Naive thymus-derived CD4-positive, alpha-beta T cell (primary cell): Measurements from ENCODE around the gene RBPJ. TPM values are rescaled to one million over a fixed set of nuclear protein-coding genes. Genes with fewer than 3 reads are reported as not detected.
A peak's percentile ranks its signal among the peaks of the same experiment; 100 is the strongest.
"Not testable (repeated sequence)": the region's sequence is repeated elsewhere in the genome, so short reads cannot be mapped to it uniquely, and the experiment has no call there.

Experiments
- ATAC-seq: fragments of 150-1000 bp; cut with Tn5 transposase; 2 replicates; pipeline ENCODE4 v1.10.0; 2021; ENCODE audit warnings: mild to moderate bottlenecking, moderate library complexity
- CTCF ChIA-PET: fragments of 350-600 bp; sonication (Branson Sonifier 250); formaldehyde crosslinking; loops from one replicate; lab custom pipeline; 2021; ENCODE audit warnings: antibody characterized with exemption; lab: Charles Lee
- POLR2A ChIA-PET: fragments of 350-600 bp; sonication (Branson Sonifier 250); formaldehyde crosslinking; loops from one replicate; lab custom pipeline; 2021; ENCODE audit warnings: antibody characterized with exemption, inconsistent platforms; lab: Charles Lee
- DNase-seq, 9 donors: peaks; one replicate each; pipeline versions ENCODE4 v3.0.0 to v3.0.0-alpha.2; 2020 to 2022; ENCODE audit warnings: mixed read lengths in 1 of 9
- H3K27ac ChIP-seq: one replicate; pipeline ENCODE4 v1.7.0; 2013; ENCODE audit warnings: mild to moderate bottlenecking, low read depth, low read length, moderate library complexity
- H3K27me3 ChIP-seq, 2 donors: one replicate each; pipeline ENCODE4 v1.7.0; 2013; ENCODE audit warnings: low read length in 2 of 2, mild to moderate bottlenecking in 2 of 2, moderate library complexity in 2 of 2; ENCODE audit not compliant: control insufficient read depth in 2 of 2, insufficient read depth in 2 of 2
- H3K36me3 ChIP-seq, 3 experiments: 1 replicate in 2 of 3; 2 replicates in 1 of 3; pipeline ENCODE4 v1.7.0; 2013; ENCODE audit warnings: low read length in 3 of 3, mild to moderate bottlenecking in 3 of 3, moderate library complexity in 1 of 3; ENCODE audit not compliant: insufficient read depth in 3 of 3, control insufficient read depth in 2 of 3
- H3K4me1 ChIP-seq, 2 donors: one replicate each; pipeline ENCODE4 v1.7.0; 2013; ENCODE audit warnings: low read length in 2 of 2, mild to moderate bottlenecking in 2 of 2, moderate library complexity in 1 of 2; ENCODE audit not compliant: control insufficient read depth in 2 of 2, insufficient read depth in 2 of 2
- H3K4me3 ChIP-seq: 2 replicates; pipeline ENCODE4 v1.7.0; 2013; ENCODE audit warnings: mild to moderate bottlenecking, low read length
- H3K9me3 ChIP-seq, 3 experiments: 1 replicate in 2 of 3; 2 replicates in 1 of 3; pipeline ENCODE4 v1.7.0; 2013; ENCODE audit warnings: low read length in 3 of 3; ENCODE audit not compliant: control insufficient read depth in 2 of 3
- H3K27ac Mint-ChIP-seq, 9 donors: one replicate each; pipeline ENCODE4 v1.8.0; 2020 to 2022; ENCODE audit warnings: mixed read lengths in 9 of 9, mild to moderate bottlenecking in 8 of 9, moderate library complexity in 5 of 9, inconsistent platforms in 2 of 9
- H3K27me3 Mint-ChIP-seq, 5 donors: one replicate each; pipeline ENCODE4 v1.8.0; 2021 to 2022; ENCODE audit warnings: mixed read lengths in 5 of 5, mild to moderate bottlenecking in 1 of 5
- H3K36me3 Mint-ChIP-seq, 5 donors: one replicate each; pipeline ENCODE4 v1.8.0; 2020 to 2022; ENCODE audit warnings: mixed read lengths in 5 of 5, mild to moderate bottlenecking in 3 of 5, inconsistent platforms in 1 of 5
- H3K4me1 Mint-ChIP-seq, 7 donors: one replicate each; pipeline ENCODE4 v1.8.0; 2020 to 2022; ENCODE audit warnings: mixed read lengths in 7 of 7, mild to moderate bottlenecking in 3 of 7, inconsistent platforms in 1 of 7
- H3K4me3 Mint-ChIP-seq, 10 donors: one replicate each; pipeline ENCODE4 v1.8.0; 2020 to 2022; ENCODE audit warnings: mild to moderate bottlenecking in 10 of 10, mixed read lengths in 10 of 10, moderate library complexity in 6 of 10, inconsistent platforms in 2 of 10
- H3K9me3 Mint-ChIP-seq, 11 donors: one replicate each; pipeline ENCODE4 v1.8.0; 2020 to 2022; ENCODE audit warnings: mixed read lengths in 11 of 11, mild to moderate bottlenecking in 4 of 11, inconsistent platforms in 1 of 11, moderate library complexity in 1 of 11
- intact Hi-C, 2 donors: fragments of 100-400 bp; cut with micrococcal nuclease; formaldehyde crosslinking; loops; one replicate each; pipeline ENCODE4 v1.15.1; 2023
- polyA plus RNA-seq, 2 donors: library from polyadenylated mRNA; unstranded; fragments of 300-500 nt; fragmentation: Illumina TruSeq; gene quantifications; one replicate each; pipeline ENCODE4 v1.2.3, GENCODE V29; 2021
- total RNA-seq, 6 experiments: library from RNA in 5 of 6; stranded (reverse) in 5 of 6; gene quantifications; 1 replicate in 5 of 6; 2 replicates in 1 of 6; pipeline ENCODE4 v1.2.3 and lab custom pipeline; 2021 to 2026

The RBPJ gene
- total and polyA plus RNA-seq, 7 experiments from 2014 or later = 48.1 to 144 (median 68.5) TPM

DNA sequence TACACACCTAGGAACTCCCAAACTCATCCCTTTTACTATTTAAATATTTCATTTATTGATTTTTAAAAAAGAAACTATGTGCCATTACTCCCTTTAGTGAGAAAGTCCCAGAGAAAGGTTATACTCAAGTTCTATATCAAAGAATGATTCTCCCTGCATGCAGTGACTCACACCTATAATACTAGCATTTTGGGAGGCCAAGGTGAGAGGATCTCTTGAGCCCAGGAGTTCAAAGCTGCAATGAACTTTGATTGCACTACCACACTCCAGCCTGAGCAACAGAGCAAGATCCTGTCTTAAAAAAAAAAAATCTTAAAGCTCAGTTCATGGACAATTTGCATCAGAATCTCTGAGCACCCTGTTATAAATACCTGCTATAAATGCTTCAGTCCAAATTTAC, 9.2 kb upstream of the RBPJ start:
- Mint-ChIP-seq H3K4me1 (peaks cover 0 to 31% (median 0%) of the 10 kb centered on the region in 7 donors), H3K4me3 (no peak overlapping the region), H3K27ac (no peak overlapping the region), H3K36me3 (peaks cover 0 to 24% (median 3%) of the 10 kb centered on the region in 5 donors), H3K27me3 (no peaks in the 10 kb centered on the region), H3K9me3 (peaks cover 4 to 20% (median 13%) of the 10 kb centered on the region in 11 donors)
- DNase-seq (no peak), ATAC-seq (no peak)
- Histone ChIP-seq H3K27me3 (no peaks in the 10 kb centered on the region), H3K4me1 (peaks cover 0 to 14% of the 10 kb centered on the region in 2 donors), H3K36me3 (no peaks in the 10 kb centered on the region), H3K27ac (no peak overlapping the region), H3K4me3 (no peak overlapping the region), H3K9me3 (no peaks in the 10 kb centered on the region)
- ChIA-PET POLR2A (no interaction called here), CTCF (no interaction called here)
- intact Hi-C loops = no loop called here

DNA sequence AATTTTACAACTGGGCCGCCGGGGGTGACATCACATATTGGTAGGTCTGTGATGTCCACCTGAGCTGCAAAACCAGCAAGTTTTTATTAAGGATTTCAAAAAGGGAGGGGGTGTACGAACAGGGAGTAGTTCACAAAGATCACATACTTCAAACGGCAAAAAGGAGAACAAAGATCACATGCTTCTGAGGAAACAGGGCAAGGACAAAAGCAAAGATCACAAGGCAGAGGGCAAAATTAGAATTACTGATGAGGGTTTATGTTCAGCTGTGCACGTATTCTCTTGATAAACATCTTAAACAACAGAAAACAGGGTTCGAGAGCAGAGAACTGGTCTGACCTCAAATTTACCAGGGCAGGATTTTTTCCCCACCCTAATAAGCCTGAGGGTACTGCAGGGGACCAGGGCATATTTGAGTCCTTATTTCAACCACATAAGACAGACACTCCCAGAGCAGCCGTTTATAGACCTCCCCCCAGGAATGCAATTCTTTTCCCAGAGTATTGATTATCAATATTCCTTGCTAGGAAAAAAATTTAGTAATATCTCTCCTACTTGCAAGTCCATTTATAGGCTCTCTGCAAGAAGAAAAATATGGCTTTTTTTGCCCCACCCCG, 5.4 kb upstream of the RBPJ start:
- H3K27me3 ChIP-seq, H3K4me3 ChIP-seq, POLR2A ChIA-PET, CTCF ChIA-PET, H3K9me3 ChIP-seq, H3K4me3 Mint-ChIP-seq, H3K27me3 Mint-ChIP-seq, H3K36me3 ChIP-seq, H3K27ac ChIP-seq, ATAC-seq: not testable (repeated sequence)
- H3K9me3 Mint-ChIP-seq = peaks cover 4 to 25% (median 18%) of the 10 kb centered on the region in 11 donors
- H3K36me3 Mint-ChIP-seq = peaks cover 0 to 38% (median 3%) of the 10 kb centered on the region in 5 donors
- H3K27ac Mint-ChIP-seq = peak overlapping the region in 2 of 9 donors; percentile 6 to 28
- intact Hi-C loops = loop anchor here in 1 of 2 donors (5.0 kb wide), 2 partner anchors 58 to 1083 kb away; partner anchors contain the start of gene PI4K2B
- H3K4me1 Mint-ChIP-seq = peaks cover 4 to 39% (median 12%) of the 10 kb centered on the region in 7 donors
- peak in 3 of 9 donors; percentile 10 to 17 (median 15) for DNase-seq
- peaks cover 0 to 11% of the 10 kb centered on the region in 2 donors for H3K4me1 ChIP-seq

DNA sequence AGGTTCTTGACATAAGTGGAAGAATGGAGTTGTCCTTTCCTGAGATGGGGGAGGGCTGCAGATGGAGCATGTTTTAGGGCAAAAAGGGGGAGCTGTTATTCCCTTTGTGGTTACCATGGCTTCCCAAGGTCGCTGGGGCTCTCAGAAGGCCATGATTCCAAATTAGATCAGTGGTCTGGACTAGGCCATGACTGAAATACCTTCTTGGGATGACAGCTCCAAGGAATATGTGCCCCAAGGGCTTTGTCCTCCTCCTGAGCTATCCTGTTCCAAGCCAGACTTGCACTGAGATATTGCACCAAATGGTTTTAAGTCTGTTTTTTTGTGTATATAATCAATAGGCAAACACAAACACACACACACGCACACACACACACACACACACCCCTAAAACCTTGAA, 3.0 kb upstream of the RBPJ start:
- peaks cover 10 to 17% of the 10 kb centered on the region in 2 donors for H3K4me1 ChIP-seq
- H3K27me3 Mint-ChIP-seq = no peaks in the 10 kb centered on the region
- intact Hi-C loops = loop anchor here (2.0 to 5.0 kb wide), 4 partner anchors 60 to 1157 kb away; partner anchors contain the start of genes SEPSECS (in 2 of the 2), PI4K2B (in 1 of the 2) and SEL1L3 (in 1 of the 2)
- H3K4me1 Mint-ChIP-seq = peaks cover 18 to 33% (median 23%) of the 10 kb centered on the region in 7 donors
- H3K27ac ChIP-seq = no peak overlapping the region
- H3K27ac Mint-ChIP-seq = peak overlapping the region in 3 of 9 donors; percentile 87 to 97 (median 93)
- CTCF ChIA-PET = no interaction called here
- no peak for ATAC-seq
- no peak for DNase-seq
- H3K27me3 ChIP-seq = no peaks in the 10 kb centered on the region
- peaks cover 0 to 35% (median 3%) of the 10 kb centered on the region in 5 donors for H3K36me3 Mint-ChIP-seq
- H3K9me3 Mint-ChIP-seq = peaks cover 4 to 25% (median 18%) of the 10 kb centered on the region in 11 donors
- POLR2A ChIA-PET = interaction anchor here (0.6 to 0.7 kb wide), 2 partner anchors 461 to 943 kb away, joined by 3 to 4 read pairs; no protein-coding TSS in a partner anchor
- H3K4me3 Mint-ChIP-seq = peak overlapping the region in 8 of 10 donors; percentile 89 to 100 (median 96)
- peaks cover 0 to 6% (median 0%) of the 10 kb centered on the region in 3 experiments for H3K36me3 ChIP-seq
- no peaks in the 10 kb centered on the region for H3K9me3 ChIP-seq
- no peak overlapping the region for H3K4me3 ChIP-seq

DNA sequence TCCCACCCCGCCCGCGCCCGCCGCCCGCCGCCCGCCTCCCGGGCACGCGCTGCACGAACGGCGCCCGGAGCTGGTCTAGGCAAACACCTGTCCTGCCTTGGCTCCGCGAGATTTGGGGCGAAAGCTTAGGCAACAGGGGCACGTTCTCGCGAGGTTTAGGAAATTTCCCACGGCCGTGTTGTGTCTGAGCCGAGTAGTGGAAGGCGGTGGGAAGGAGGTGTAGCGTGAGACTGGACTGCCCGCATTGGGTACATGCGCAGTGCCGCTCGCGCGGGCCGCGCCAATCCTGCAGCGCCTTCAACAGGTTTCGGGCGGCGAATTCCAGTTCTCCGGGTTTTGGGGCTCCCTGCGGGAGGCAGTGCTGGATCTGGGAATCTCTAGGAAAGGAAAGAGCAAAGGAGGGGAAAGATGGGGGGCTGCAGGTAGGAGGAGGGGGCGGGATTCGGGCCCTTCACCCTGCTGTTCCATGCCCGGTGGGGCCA, 1.3 kb upstream of the RBPJ start:
- Histone ChIP-seq H3K4me3 (peak overlapping the region; percentile 89), H3K36me3 (peaks cover 0 to 6% (median 0%) of the 10 kb centered on the region in 3 experiments), H3K27ac (peak overlapping the region; percentile 84), H3K27me3 (no peaks in the 10 kb centered on the region), H3K4me1 (peaks cover 10 to 14% of the 10 kb centered on the region in 2 donors), H3K9me3 (no peaks in the 10 kb centered on the region)
- DNase-seq = peak; percentile 88 to 96 (median 94)
- H3K36me3 Mint-ChIP-seq = peaks cover 0 to 29% (median 2%) of the 10 kb centered on the region in 5 donors
- H3K4me1 Mint-ChIP-seq = peaks cover 34 to 43% (median 36%) of the 10 kb centered on the region in 7 donors
- ChIA-PET CTCF (interaction anchor here (0.6 to 1.5 kb wide), 3 partner anchors 9 to 238 kb away, joined by 3 to 6 read pairs (median 5); no protein-coding TSS in a partner anchor), POLR2A (interaction anchor here (0.5 to 2.3 kb wide), 10 partner anchors 12 to 567 kb away, joined by 3 to 9 read pairs (median 6); partner anchors contain the start of genes STIM2 and TBC1D19)
- intact Hi-C loops = loop anchor here (1.0 to 5.0 kb wide), 14 partner anchors 62 to 1159 kb away; partner anchors contain the start of genes SEPSECS (in 2 of the 2), SMIM20 (in 2 of the 2), PI4K2B (in 1 of the 2) and SEL1L3 (in 1 of the 2)
- ATAC-seq = peak; percentile 77
- H3K27ac Mint-ChIP-seq = peak overlapping the region; percentile 92 to 100 (median 96)
- peak overlapping the region; percentile 89 to 100 (median 96) for H3K4me3 Mint-ChIP-seq
- H3K9me3 Mint-ChIP-seq = peaks cover 4 to 22% (median 14%) of the 10 kb centered on the region in 11 donors
- no peaks in the 10 kb centered on the region for H3K27me3 Mint-ChIP-seq

DNA sequence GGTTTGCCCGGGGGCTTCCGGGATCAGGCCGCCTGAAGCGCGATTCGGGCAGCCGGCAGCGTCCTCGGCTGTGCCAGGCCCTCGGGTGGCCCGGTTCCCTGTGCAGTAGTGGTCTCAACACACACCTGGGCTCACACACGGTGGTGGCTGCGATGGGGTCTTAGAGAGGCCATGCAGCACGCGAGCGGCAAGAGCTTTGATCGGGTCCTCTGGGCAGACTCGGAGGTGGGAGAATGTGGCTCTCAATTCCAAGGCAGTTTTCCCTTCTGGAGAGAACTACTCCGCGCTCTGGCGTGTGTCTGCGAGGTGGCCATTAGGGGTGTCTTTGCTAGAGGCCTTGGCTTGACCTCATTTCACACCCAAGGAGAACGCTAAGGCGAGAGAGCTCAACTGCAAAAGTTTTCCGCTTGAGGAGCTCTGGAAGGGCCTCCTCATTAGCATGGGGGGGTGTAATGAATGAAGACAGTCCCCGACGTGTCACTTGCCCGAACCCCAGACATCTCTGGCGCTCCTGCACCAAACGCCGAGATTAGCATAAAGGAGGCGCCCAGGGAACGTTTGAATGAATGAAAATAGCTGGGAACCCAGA, 771 bp upstream of the RBPJ start:
- Histone ChIP-seq H3K4me1 (peaks cover 10 to 14% of the 10 kb centered on the region in 2 donors), H3K27ac (peak overlapping the region; percentile 84), H3K36me3 (peaks cover 0 to 6% (median 0%) of the 10 kb centered on the region in 3 experiments), H3K4me3 (peak overlapping the region; percentile 89), H3K27me3 (no peaks in the 10 kb centered on the region), H3K9me3 (no peaks in the 10 kb centered on the region)
- peak in 7 of 9 donors; percentile 38 to 62 (median 55) for DNase-seq
- peaks cover 0 to 27% (median 0%) of the 10 kb centered on the region in 5 donors for H3K36me3 Mint-ChIP-seq
- intact Hi-C loops = loop anchor here (1.0 to 5.0 kb wide), 17 partner anchors 63 to 1159 kb away; partner anchors contain the start of genes SEPSECS (in 2 of the 2), SMIM20 (in 2 of the 2), ZCCHC4 (in 2 of the 2) and ANAPC4 (in 1 of the 2)
- peaks cover 4 to 19% (median 11%) of the 10 kb centered on the region in 11 donors for H3K9me3 Mint-ChIP-seq
- peak overlapping the region; percentile 92 to 100 (median 96) for H3K27ac Mint-ChIP-seq
- H3K4me1 Mint-ChIP-seq = peaks cover 37 to 45% (median 41%) of the 10 kb centered on the region in 7 donors
- CTCF ChIA-PET = interaction anchor here (0.6 to 1.5 kb wide), 4 partner anchors 126 to 251 kb away, joined by 3 to 6 read pairs (median 3); no protein-coding TSS in a partner anchor
- peak overlapping the region; percentile 89 to 100 (median 96) for H3K4me3 Mint-ChIP-seq
- no peaks in the 10 kb centered on the region for H3K27me3 Mint-ChIP-seq
- POLR2A ChIA-PET = interaction anchor here (0.6 to 2.3 kb wide), 8 partner anchors 11 to 566 kb away, joined by 3 to 9 read pairs (median 6); partner anchors contain the start of genes STIM2 and TBC1D19
- peak; percentile 1 for ATAC-seq
